ENCODE results near the gene ACD.

ACD gene

GRCh38 chr16:67648088-67648763 is 11.8 kb downstream of the ACD start:
- DNase-seq (ENCODE audit: low read depth in 2 of 3, low spot score in 1 of 3) = no peak

GRCh38 chr16:67647681-67648080 is 12.4 kb downstream of the ACD start:
- DNase-seq (ENCODE audit: low read depth in 2 of 3, low spot score in 1 of 3) = no peak

- DNase-seq (ENCODE audit: low read depth in 2 of 3, low spot score in 1 of 3) = no peak
Observed at GRCh38 chr16:67647111-67647651, 12.9 kb downstream of the ACD start.

- DNase-seq (ENCODE audit: low read depth in 2 of 3, low spot score in 1 of 3) = no peak
Observed at GRCh38 chr16:67645397-67646121, 14.5 kb downstream of the ACD start.

- DNase-seq (ENCODE audit: low read depth in 2 of 3, low spot score in 1 of 3) = no peak
Observed at GRCh38 chr16:67644038-67644437, 16.0 kb downstream of the ACD start.

- DNase-seq (ENCODE audit: low read depth in 2 of 3, low spot score in 1 of 3) = no peak
Observed at GRCh38 chr16:67641779-67642708, 18.0 kb downstream of the ACD start.

GRCh38 chr16:67637625-67638024 is 22.4 kb downstream of the ACD start:
- DNase-seq (ENCODE audit: low read depth in 2 of 3, low spot score in 1 of 3) = no peak

- DNase-seq (ENCODE audit: low read depth in 2 of 3, low spot score in 1 of 3) = no peak
Observed at GRCh38 chr16:67636713-67637112, 23.3 kb downstream of the ACD start.

- DNase-seq (ENCODE audit: low read depth in 2 of 3, low spot score in 1 of 3) = no peak
Observed at GRCh38 chr16:67632415-67633172, 27.5 kb downstream of the ACD start.

GRCh38 chr16:67628216-67628615 is 31.8 kb downstream of the ACD start:
- no peak for DNase-seq (ENCODE audit: low read depth in 2 of 3, low spot score in 1 of 3)

GRCh38 chr16:67613808-67614207 is 46.3 kb downstream of the ACD start:
- peak in 1 of 3 donors; percentile 4 for DNase-seq (ENCODE audit: low read depth in 2 of 3, low spot score in 1 of 3)

- DNase-seq (ENCODE audit: low read depth in 2 of 3, low spot score in 1 of 3) = no peak
Observed at GRCh38 chr16:67608364-67608763, 51.7 kb downstream of the ACD start.
